Measurements from ENCODE around the gene UNC5C. TPM values are rescaled to one million over a fixed set of nuclear protein-coding genes. Genes with fewer than 3 reads are reported as not detected.

Gene UNC5C
- total RNA-seq, 1 experiment from 2014 or later, result not detected

- H3K27me3 ChIP-seq, result no peaks in the 10 kb centered on the region
- H3K36me3 ChIP-seq, result no peaks in the 10 kb centered on the region
- H3K9me3 ChIP-seq (replicated peaks), result no peaks in the 10 kb centered on the region
- no peak overlapping the region for H3K27ac ChIP-seq
- no peak for DNase-seq
- H3K4me3 ChIP-seq, result no peak overlapping the region
- H3K4me1 ChIP-seq, result no peaks in the 10 kb centered on the region
These were observed 252.7 kb downstream of the UNC5C start for GRCh38 chr4:95296052-95296451.

GRCh38 chr4:95295157-95295556 is 253.6 kb downstream of the UNC5C start:
- no peaks in the 10 kb centered on the region for H3K27me3 ChIP-seq
- no peaks in the 10 kb centered on the region for H3K36me3 ChIP-seq
- no peaks in the 10 kb centered on the region for H3K4me1 ChIP-seq
- no peak overlapping the region for H3K27ac ChIP-seq
- no peak overlapping the region for H3K4me3 ChIP-seq
- no peaks in the 10 kb centered on the region for H3K9me3 ChIP-seq (replicated peaks)
- DNase-seq, result no peak

- H3K27ac ChIP-seq, result no peak overlapping the region
- no peaks in the 10 kb centered on the region for H3K9me3 ChIP-seq (replicated peaks)
- H3K36me3 ChIP-seq, result no peaks in the 10 kb centered on the region
- H3K4me3 ChIP-seq, result no peak overlapping the region
- H3K27me3 ChIP-seq, result no peaks in the 10 kb centered on the region
- H3K4me1 ChIP-seq, result peaks cover 7% of the 10 kb centered on the region
- no peak for DNase-seq
These were observed 254.5 kb downstream of the UNC5C start for GRCh38 chr4:95294321-95294720.

- no peak for DNase-seq
- no peaks in the 10 kb centered on the region for H3K27me3 ChIP-seq
- no peaks in the 10 kb centered on the region for H3K9me3 ChIP-seq (replicated peaks)
- H3K27ac ChIP-seq, result no peak overlapping the region
- no peak overlapping the region for H3K4me3 ChIP-seq
- H3K4me1 ChIP-seq, result peaks cover 14% of the 10 kb centered on the region
- H3K36me3 ChIP-seq, result no peaks in the 10 kb centered on the region
These were observed 255.8 kb downstream of the UNC5C start for GRCh38 chr4:95293014-95293413.

- no peak for DNase-seq
- no peaks in the 10 kb centered on the region for H3K27me3 ChIP-seq
- no peaks in the 10 kb centered on the region for H3K36me3 ChIP-seq
- H3K9me3 ChIP-seq (replicated peaks), result no peaks in the 10 kb centered on the region
- H3K4me3 ChIP-seq, result no peak overlapping the region
- no peak overlapping the region for H3K27ac ChIP-seq
- peaks cover 14% of the 10 kb centered on the region for H3K4me1 ChIP-seq
These were observed 258.1 kb downstream of the UNC5C start for GRCh38 chr4:95290702-95291101.

GRCh38 chr4:95289028-95289634 is 259.6 kb downstream of the UNC5C start:
- no peaks in the 10 kb centered on the region for H3K36me3 ChIP-seq
- H3K9me3 ChIP-seq (replicated peaks), result no peaks in the 10 kb centered on the region
- H3K4me3 ChIP-seq, result no peak overlapping the region
- no peaks in the 10 kb centered on the region for H3K27me3 ChIP-seq
- peak in 1 of 2 experiments; percentile 49 for DNase-seq
- peaks cover 14% of the 10 kb centered on the region for H3K4me1 ChIP-seq
- peak overlapping the region; percentile 47 for H3K27ac ChIP-seq

- H3K27ac ChIP-seq, result peak overlapping the region; percentile 47; the same call in 1 of the 2 replicates
- DNase-seq, result peak; percentile 17 to 36
These were observed 260.2 kb downstream of the UNC5C start for GRCh38 chr4:95288552-95288951.

GRCh38 chr4:95285797-95286196 is 263.0 kb downstream of the UNC5C start:
- Histone ChIP-seq H3K27me3 (no peaks in the 10 kb centered on the region), H3K4me3 (no peak overlapping the region), H3K9me3 (replicated peaks) (no peaks in the 10 kb centered on the region), H3K27ac (no peak overlapping the region), H3K4me1 (peaks cover 14% of the 10 kb centered on the region), H3K36me3 (no peaks in the 10 kb centered on the region)
- no peak for DNase-seq

More at GRCh38 chr4:95288552-95288951, 260.2 kb downstream of the UNC5C start:
- H3K36me3 ChIP-seq, result no peaks in the 10 kb centered on the region
- no peaks in the 10 kb centered on the region for H3K9me3 ChIP-seq (replicated peaks)
- H3K4me3 ChIP-seq, result no peak overlapping the region
- no peaks in the 10 kb centered on the region for H3K27me3 ChIP-seq
- peaks cover 14% of the 10 kb centered on the region for H3K4me1 ChIP-seq

- Histone ChIP-seq H3K4me1 (peaks cover 11% of the 10 kb centered on the region), H3K27ac (no peak overlapping the region), H3K9me3 (replicated peaks) (no peaks in the 10 kb centered on the region), H3K4me3 (no peak overlapping the region), H3K36me3 (no peaks in the 10 kb centered on the region), H3K27me3 (no peaks in the 10 kb centered on the region)
- DNase-seq, result no peak
These were observed 264.1 kb downstream of the UNC5C start for GRCh38 chr4:95284655-95285054.

- Histone ChIP-seq H3K9me3 (replicated peaks) (no peaks in the 10 kb centered on the region), H3K4me3 (no peak overlapping the region), H3K4me1 (no peaks in the 10 kb centered on the region; the same call in 1 of the 2 replicates), H3K27me3 (no peaks in the 10 kb centered on the region), H3K36me3 (no peaks in the 10 kb centered on the region), H3K27ac (no peak overlapping the region)
- DNase-seq, result no peak
These were observed 265.5 kb downstream of the UNC5C start for GRCh38 chr4:95283320-95283719.

- no peaks in the 10 kb centered on the region for H3K9me3 ChIP-seq (replicated peaks)
- no peak overlapping the region for H3K27ac ChIP-seq
These were observed 276.0 kb downstream of the UNC5C start for GRCh38 chr4:95272797-95273196.

GRCh38 chr4:95272036-95272435 is 276.7 kb downstream of the UNC5C start:
- Histone ChIP-seq H3K9me3 (replicated peaks) (no peaks in the 10 kb centered on the region), H3K36me3 (no peaks in the 10 kb centered on the region), H3K4me1 (peaks cover 6% of the 10 kb centered on the region), H3K27me3 (no peaks in the 10 kb centered on the region), H3K4me3 (no peak overlapping the region), H3K27ac (no peak overlapping the region)
- DNase-seq, result no peak

More at GRCh38 chr4:95272797-95273196, 276.0 kb downstream of the UNC5C start:
- Histone ChIP-seq H3K4me1 (no peaks in the 10 kb centered on the region; the same call in 1 of the 2 replicates), H3K27me3 (no peaks in the 10 kb centered on the region), H3K36me3 (no peaks in the 10 kb centered on the region), H3K4me3 (no peak overlapping the region)
- no peak for DNase-seq

- H3K27me3 ChIP-seq, result no peaks in the 10 kb centered on the region
- H3K9me3 ChIP-seq (replicated peaks), result no peaks in the 10 kb centered on the region
- H3K27ac ChIP-seq, result no peak overlapping the region
- DNase-seq, result no peak
- H3K4me3 ChIP-seq, result no peak overlapping the region
- peaks cover 6% of the 10 kb centered on the region for H3K4me1 ChIP-seq
- no peaks in the 10 kb centered on the region for H3K36me3 ChIP-seq
These were observed 279.8 kb downstream of the UNC5C start for GRCh38 chr4:95268819-95269565.

- Histone ChIP-seq H3K4me1 (peaks cover 6% of the 10 kb centered on the region), H3K4me3 (no peak overlapping the region), H3K9me3 (replicated peaks) (no peaks in the 10 kb centered on the region), H3K27me3 (no peaks in the 10 kb centered on the region), H3K27ac (peak overlapping the region; percentile 19; the same call in 1 of the 2 replicates), H3K36me3 (no peaks in the 10 kb centered on the region)
- DNase-seq, result peak in 1 of 2 experiments; percentile 21
These were observed 281.7 kb downstream of the UNC5C start for GRCh38 chr4:95267081-95267480.

- no peaks in the 10 kb centered on the region for H3K36me3 ChIP-seq
- DNase-seq, result no peak
- no peak overlapping the region for H3K27ac ChIP-seq
- no peaks in the 10 kb centered on the region for H3K27me3 ChIP-seq
- H3K4me1 ChIP-seq, result peaks cover 6% of the 10 kb centered on the region
- no peak overlapping the region for H3K4me3 ChIP-seq
- H3K9me3 ChIP-seq (replicated peaks), result no peaks in the 10 kb centered on the region
These were observed 282.7 kb downstream of the UNC5C start for GRCh38 chr4:95265814-95266740.

Measured in SJCRH30 (cell line).